ENCODE measurements around the gene WASHC2C. TPM values are rescaled to one million over a fixed set of nuclear protein-coding genes. Genes with fewer than 3 reads are reported as not detected.
"Not testable (repeated sequence)": the region's sequence is repeated elsewhere in the genome, so short reads cannot be mapped to it uniquely, and the experiment has no call there.

WASHC2C gene
- total and polyA plus RNA-seq, 4 donors: 7.8 to 27.3 (median 12.0) TPM

DNA sequence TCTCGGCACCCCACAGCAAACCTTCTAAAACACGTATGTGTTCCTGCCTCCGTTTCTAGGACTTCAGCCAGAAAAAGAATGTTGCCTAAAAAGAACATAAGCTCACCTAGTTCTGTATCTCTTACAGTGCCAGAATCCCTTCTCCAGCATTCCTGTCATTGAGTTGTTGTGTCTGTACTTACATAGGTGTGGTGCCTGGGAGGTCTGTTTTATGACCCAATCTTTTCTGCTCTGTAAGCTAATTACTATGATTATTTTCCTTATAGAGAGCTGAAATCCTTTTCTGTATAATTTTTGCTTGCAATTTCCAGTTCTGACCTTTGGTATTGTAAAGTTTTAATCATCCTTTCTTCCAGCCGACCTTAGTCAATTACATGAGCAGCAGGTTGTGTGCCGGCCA is 28.0 kb downstream of the WASHC2C start:
- not testable (repeated sequence) for H3K36me3 ChIP-seq (ENCODE audit: control insufficient read depth in 4 of 4, insufficient read depth in 3 of 4, low read depth in 1 of 4, low read length in 3 of 4); H3K9me3 ChIP-seq (ENCODE audit: control insufficient read depth in 4 of 4, low read length in 3 of 4); H3K4me3 ChIP-seq (ENCODE audit: low read depth in 1 of 3, low read length in 3 of 3); H3K4me1 ChIP-seq (ENCODE audit: control insufficient read depth in 4 of 4, insufficient read depth in 4 of 4, low read length in 3 of 4); DNase-seq (ENCODE audit: low spot score); H3K9ac ChIP-seq (ENCODE audit: low read depth in 1 of 2, low read length in 2 of 2); H3K27me3 ChIP-seq (ENCODE audit: control insufficient read depth in 4 of 4, insufficient read depth in 4 of 4, low read length in 3 of 4); H3K27ac ChIP-seq (ENCODE audit: low read depth in 1 of 2, low read length in 2 of 2)
- 90% methylated on average over 3 of the region's 5 CpGs for WGBS

DNA sequence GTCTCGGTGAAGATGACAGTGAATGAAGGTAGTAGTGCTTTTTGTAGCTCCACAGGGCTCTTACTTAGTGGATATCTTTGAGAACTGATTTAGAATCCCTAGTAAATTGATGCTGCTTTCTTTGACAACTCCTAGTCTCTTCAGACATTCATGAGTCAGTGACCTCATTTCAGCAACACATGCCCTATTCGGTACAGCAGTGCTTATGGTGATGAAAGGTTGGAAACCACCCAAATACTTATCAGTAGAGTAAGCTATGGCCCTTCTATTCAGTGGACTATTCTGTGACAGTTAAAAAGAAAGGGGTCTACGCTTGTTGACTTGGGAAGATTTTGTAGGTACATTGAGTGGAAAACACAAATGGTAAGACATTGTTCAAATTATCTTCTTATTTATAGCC is 29.0 kb downstream of the WASHC2C start:
- not testable (repeated sequence) for H3K27ac ChIP-seq (ENCODE audit: low read depth in 1 of 2, low read length in 2 of 2); H3K4me1 ChIP-seq (ENCODE audit: control insufficient read depth in 4 of 4, insufficient read depth in 4 of 4, low read length in 3 of 4); H3K36me3 ChIP-seq (ENCODE audit: control insufficient read depth in 4 of 4, insufficient read depth in 3 of 4, low read depth in 1 of 4, low read length in 3 of 4); H3K4me3 ChIP-seq (ENCODE audit: low read depth in 1 of 3, low read length in 3 of 3); H3K9ac ChIP-seq (ENCODE audit: low read depth in 1 of 2, low read length in 2 of 2); DNase-seq (ENCODE audit: low spot score); H3K27me3 ChIP-seq (ENCODE audit: control insufficient read depth in 4 of 4, insufficient read depth in 4 of 4, low read length in 3 of 4); H3K9me3 ChIP-seq (ENCODE audit: control insufficient read depth in 4 of 4, low read length in 3 of 4)
- 97% methylated on average over 1 of the region's 3 CpGs for WGBS

DNA sequence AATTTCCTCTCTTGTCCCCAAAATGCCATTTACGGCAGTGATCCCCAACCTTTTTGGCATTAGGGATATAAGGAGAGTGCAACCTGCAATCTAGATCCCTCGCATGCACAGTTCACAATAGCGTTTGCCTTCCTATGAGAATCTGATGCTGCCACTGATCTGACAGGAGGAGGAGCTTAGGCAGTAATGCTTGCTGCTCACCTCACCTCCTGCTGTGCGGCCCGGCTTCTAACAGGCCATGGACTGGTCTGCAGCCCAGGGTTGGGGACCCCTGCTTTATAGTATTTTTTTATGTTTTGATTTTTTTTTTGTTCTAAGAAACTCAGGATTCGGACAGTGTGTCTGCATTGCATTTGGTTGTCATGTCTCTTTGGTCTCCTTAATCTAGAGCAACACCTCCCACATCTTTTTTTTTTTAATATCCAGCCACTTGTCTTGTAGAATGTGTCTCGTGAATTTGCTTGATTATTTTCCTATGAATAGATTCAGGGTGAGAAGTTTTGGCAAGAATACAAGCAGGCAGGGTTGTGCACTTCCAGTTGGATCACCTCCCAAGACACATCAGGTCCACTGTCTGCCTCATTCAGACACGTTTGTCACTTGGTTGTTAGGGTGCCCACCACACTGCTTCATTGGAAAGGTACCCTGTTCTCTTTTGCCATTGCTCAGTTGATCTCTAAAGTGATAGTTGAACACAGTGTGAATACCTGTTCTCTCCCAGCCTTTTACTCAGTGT is 30.8 kb downstream of the WASHC2C start:
- not testable (repeated sequence) for DNase-seq (ENCODE audit: low spot score); H3K9ac ChIP-seq (ENCODE audit: low read depth in 1 of 2, low read length in 2 of 2); H3K9me3 ChIP-seq (ENCODE audit: control insufficient read depth in 4 of 4, low read length in 3 of 4); H3K4me1 ChIP-seq (ENCODE audit: control insufficient read depth in 4 of 4, insufficient read depth in 4 of 4, low read length in 3 of 4); H3K27me3 ChIP-seq (ENCODE audit: control insufficient read depth in 4 of 4, insufficient read depth in 4 of 4, low read length in 3 of 4); H3K27ac ChIP-seq (ENCODE audit: low read depth in 1 of 2, low read length in 2 of 2); H3K36me3 ChIP-seq (ENCODE audit: control insufficient read depth in 4 of 4, insufficient read depth in 3 of 4, low read depth in 1 of 4, low read length in 3 of 4); H3K4me3 ChIP-seq (ENCODE audit: low read depth in 1 of 3, low read length in 3 of 3)
- WGBS: 94% methylated on average over 8 of the region's 8 CpGs

DNA sequence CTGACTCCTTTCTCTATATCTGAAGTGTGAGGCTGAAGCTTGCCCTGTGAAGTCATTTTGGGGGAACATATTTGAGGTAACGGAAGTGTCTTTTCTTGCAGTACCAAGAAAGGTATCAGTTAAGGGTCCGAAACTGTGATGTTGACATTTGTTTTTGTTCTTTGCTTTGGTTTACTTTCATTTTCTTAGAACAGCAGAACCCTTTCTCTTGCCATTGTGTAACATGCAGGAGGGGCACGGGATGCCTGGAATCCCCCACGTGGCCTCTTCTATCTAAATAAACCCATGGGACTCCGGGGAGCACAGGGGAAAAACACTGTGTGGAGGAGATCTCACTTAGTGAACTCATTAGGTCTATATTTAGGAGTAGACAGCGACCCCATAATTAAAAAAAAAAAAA is 34.6 kb downstream of the WASHC2C start:
- H3K27ac ChIP-seq (ENCODE audit: low read depth in 1 of 2, low read length in 2 of 2); H3K36me3 ChIP-seq (ENCODE audit: control insufficient read depth in 4 of 4, insufficient read depth in 3 of 4, low read depth in 1 of 4, low read length in 3 of 4): not testable (repeated sequence)
- 90% methylated on average over 6 of the region's 6 CpGs for WGBS

DNA sequence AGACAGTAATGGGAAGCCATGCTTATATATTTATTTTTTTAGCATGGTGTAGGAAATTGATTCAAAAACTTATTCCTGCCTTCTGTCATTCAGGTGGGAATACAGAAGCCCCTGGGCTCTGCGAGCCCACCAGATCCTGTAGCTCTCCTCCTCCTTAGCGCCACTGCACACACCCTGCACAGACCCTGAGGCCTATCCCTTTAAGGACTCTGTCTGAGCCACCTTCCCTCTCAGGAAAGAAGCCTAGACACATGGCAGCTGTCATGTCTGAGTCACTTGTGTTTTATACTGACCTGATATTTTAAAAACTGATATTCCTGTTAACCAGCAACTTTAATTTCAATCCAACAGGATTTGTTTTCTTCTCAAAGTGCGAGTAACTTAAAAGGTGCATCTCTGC is 36.0 kb downstream of the WASHC2C start:
- H3K36me3 ChIP-seq (ENCODE audit: control insufficient read depth in 4 of 4, insufficient read depth in 3 of 4, low read depth in 1 of 4, low read length in 3 of 4); H3K4me1 ChIP-seq (ENCODE audit: control insufficient read depth in 4 of 4, insufficient read depth in 4 of 4, low read length in 3 of 4); H3K9ac ChIP-seq (ENCODE audit: low read depth in 1 of 2, low read length in 2 of 2); H3K27me3 ChIP-seq (ENCODE audit: control insufficient read depth in 4 of 4, insufficient read depth in 4 of 4, low read length in 3 of 4); H3K4me3 ChIP-seq (ENCODE audit: low read depth in 1 of 3, low read length in 3 of 3); DNase-seq (ENCODE audit: low spot score); H3K9me3 ChIP-seq (ENCODE audit: control insufficient read depth in 4 of 4, low read length in 3 of 4); H3K27ac ChIP-seq (ENCODE audit: low read depth in 1 of 2, low read length in 2 of 2): not testable (repeated sequence)
- 97% methylated on average over 2 of the region's 3 CpGs for WGBS

More for the DNA sequence above, 34.6 kb downstream of the WASHC2C start:
- not testable (repeated sequence) for H3K4me1 ChIP-seq (ENCODE audit: control insufficient read depth in 4 of 4, insufficient read depth in 4 of 4, low read length in 3 of 4); H3K27me3 ChIP-seq (ENCODE audit: control insufficient read depth in 4 of 4, insufficient read depth in 4 of 4, low read length in 3 of 4); H3K9me3 ChIP-seq (ENCODE audit: control insufficient read depth in 4 of 4, low read length in 3 of 4); H3K9ac ChIP-seq (ENCODE audit: low read depth in 1 of 2, low read length in 2 of 2); H3K4me3 ChIP-seq (ENCODE audit: low read depth in 1 of 3, low read length in 3 of 3); DNase-seq (ENCODE audit: low spot score)

DNA sequence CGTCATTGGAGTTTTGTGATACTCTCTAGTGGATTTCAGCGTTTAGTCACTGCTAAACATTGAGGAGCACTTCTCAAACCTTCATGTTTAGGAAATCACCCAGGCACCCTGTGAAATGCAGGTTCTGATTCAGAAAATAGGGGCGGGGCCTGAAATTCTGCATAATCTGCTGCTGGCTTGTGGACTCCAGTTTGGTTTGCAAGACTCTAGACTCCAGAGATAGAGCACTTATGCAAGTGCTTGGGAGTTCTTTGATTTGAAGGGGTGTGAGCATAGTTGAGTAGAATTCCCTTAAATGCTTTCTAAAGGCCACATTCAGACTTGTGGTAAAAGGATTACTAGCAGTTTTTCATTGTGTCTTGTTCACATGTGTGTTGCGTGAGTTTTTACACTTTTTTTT is 41.3 kb downstream of the WASHC2C start:
- WGBS: 95% methylated on average over 3 of the region's 4 CpGs
- not testable (repeated sequence) for H3K4me1 ChIP-seq (ENCODE audit: control insufficient read depth in 4 of 4, insufficient read depth in 4 of 4, low read length in 3 of 4); H3K4me3 ChIP-seq (ENCODE audit: low read depth in 1 of 3, low read length in 3 of 3); DNase-seq (ENCODE audit: low spot score); H3K9me3 ChIP-seq (ENCODE audit: control insufficient read depth in 4 of 4, low read length in 3 of 4); H3K27ac ChIP-seq (ENCODE audit: low read depth in 1 of 2, low read length in 2 of 2); H3K36me3 ChIP-seq (ENCODE audit: control insufficient read depth in 4 of 4, insufficient read depth in 3 of 4, low read depth in 1 of 4, low read length in 3 of 4); H3K27me3 ChIP-seq (ENCODE audit: control insufficient read depth in 4 of 4, insufficient read depth in 4 of 4, low read length in 3 of 4); H3K9ac ChIP-seq (ENCODE audit: low read depth in 1 of 2, low read length in 2 of 2)

DNA sequence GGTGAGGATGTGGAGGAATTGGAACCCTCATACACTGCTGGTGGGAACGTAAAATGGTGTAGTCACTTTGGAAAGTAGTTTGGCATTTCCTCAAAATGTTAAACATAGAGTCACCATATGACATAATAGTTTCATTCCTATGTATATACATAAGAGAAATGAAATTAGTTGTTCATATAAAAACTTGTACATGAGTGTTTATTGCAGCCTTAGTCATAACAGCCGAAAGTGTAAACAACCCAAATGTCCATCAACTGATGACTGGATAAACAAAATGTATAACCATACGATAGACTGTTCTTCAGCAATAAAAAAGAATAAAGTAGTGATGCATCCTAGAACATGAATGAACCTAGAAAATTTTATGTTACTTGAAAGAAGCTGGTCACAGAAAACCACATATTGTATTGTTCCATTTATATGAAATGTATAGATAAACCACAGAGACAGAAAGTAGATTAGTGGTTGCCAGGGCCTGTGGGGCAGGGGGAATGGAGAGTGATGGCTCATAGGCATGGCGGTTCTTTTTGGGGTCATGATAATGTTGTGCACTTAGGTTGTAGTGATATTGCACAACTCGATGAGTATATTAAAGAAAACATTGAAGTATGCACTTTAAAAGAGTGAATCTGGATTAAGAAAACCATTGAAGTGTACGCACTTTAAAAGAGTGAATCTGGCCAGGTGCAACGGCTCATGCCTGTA is 44.8 kb downstream of the WASHC2C start:
- H3K36me3 ChIP-seq (ENCODE audit: control insufficient read depth in 4 of 4, insufficient read depth in 3 of 4, low read depth in 1 of 4, low read length in 3 of 4); H3K27me3 ChIP-seq (ENCODE audit: control insufficient read depth in 4 of 4, insufficient read depth in 4 of 4, low read length in 3 of 4); H3K9me3 ChIP-seq (ENCODE audit: control insufficient read depth in 4 of 4, low read length in 3 of 4); DNase-seq (ENCODE audit: low spot score); H3K4me3 ChIP-seq (ENCODE audit: low read depth in 1 of 3, low read length in 3 of 3); H3K9ac ChIP-seq (ENCODE audit: low read depth in 1 of 2, low read length in 2 of 2); H3K27ac ChIP-seq (ENCODE audit: low read depth in 1 of 2, low read length in 2 of 2); H3K4me1 ChIP-seq (ENCODE audit: control insufficient read depth in 4 of 4, insufficient read depth in 4 of 4, low read length in 3 of 4): not testable (repeated sequence)
- 95% methylated on average over 5 of the region's 7 CpGs for WGBS

DNA sequence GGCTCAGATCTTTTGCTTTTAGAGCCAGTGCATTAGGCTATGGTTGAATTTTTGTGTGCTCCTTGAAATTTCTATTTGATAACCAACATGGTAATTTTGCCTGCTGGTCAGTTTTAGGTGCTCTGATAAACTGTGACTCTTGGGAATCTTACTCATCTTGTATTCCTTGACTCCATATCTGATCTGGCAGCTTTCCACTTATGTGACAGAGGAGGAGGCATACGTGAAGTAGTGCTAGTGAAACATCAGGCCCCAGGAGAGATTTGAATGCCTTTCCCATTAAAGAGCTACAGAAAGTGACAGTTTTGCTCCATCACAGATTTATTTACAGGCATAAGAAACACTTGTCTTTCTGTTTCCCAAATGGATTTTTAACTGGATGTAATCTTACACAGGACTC is 59.2 kb downstream of the WASHC2C start:
- not testable (repeated sequence) for H3K4me1 ChIP-seq (ENCODE audit: control insufficient read depth in 4 of 4, insufficient read depth in 4 of 4, low read length in 3 of 4); H3K27me3 ChIP-seq (ENCODE audit: control insufficient read depth in 4 of 4, insufficient read depth in 4 of 4, low read length in 3 of 4); DNase-seq (ENCODE audit: low spot score); H3K9me3 ChIP-seq (ENCODE audit: control insufficient read depth in 4 of 4, low read length in 3 of 4); H3K4me3 ChIP-seq (ENCODE audit: low read depth in 1 of 3, low read length in 3 of 3); H3K27ac ChIP-seq (ENCODE audit: low read depth in 1 of 2, low read length in 2 of 2); H3K9ac ChIP-seq (ENCODE audit: low read depth in 1 of 2, low read length in 2 of 2)
- H3K36me3 ChIP-seq (ENCODE audit: control insufficient read depth in 4 of 4, insufficient read depth in 3 of 4, low read depth in 1 of 4, low read length in 3 of 4): peaks cover 4 to 26% (median 9%) of the 10 kb centered on the region in 4 donors
- WGBS: 88% methylated on average over 1 of the region's 1 CpG
